Adipose tissue (tissue), 3 donors: Measurements from ENCODE around the gene ZFAND6. TPM values are rescaled to one million over a fixed set of nuclear protein-coding genes. Genes with fewer than 3 reads are reported as not detected.
"Not testable (repeated sequence)": the region's sequence is repeated elsewhere in the genome, so short reads cannot be mapped to it uniquely, and the experiment has no call there.

Experiments
- H3K27ac ChIP-seq: one replicate; pipeline ENCODE4 v1.5.1; 2013; ENCODE audit warnings: low read depth, low read length
- WGBS, 3 donors: extraction: QIAGEN DNeasy Blood & Tissue Kit; methylation state at CpG; one replicate each; pipeline ENCODE4 v1.1.7; 2013; 5-methylcytosine and 5-hydroxymethylcytosine counted together
- polyA plus RNA-seq, 3 donors: library from polyadenylated mRNA; stranded (reverse); fragments of 200-250 nt; gene quantifications; one replicate each; pipeline ENCODE4 v1.2.3, GENCODE V29; 2013
- donor health status: healthy with polysubstance abuse.
- donor health status: Bipolar disorder and iron deficiency.
- donor health status: healthy.

Gene ZFAND6
- polyA plus RNA-seq, 3 donors, result 31.0 to 97.4 (median 79.4) TPM

- no peak overlapping the region for H3K27ac ChIP-seq
- WGBS, 3 donors, result 83 to 92% (median 91%) methylated on average over 1 of the region's 1 CpG
Measured at GRCh38 chr15:80120636-80121035, 61.2 kb downstream of the ZFAND6 start.

GRCh38 chr15:80121546-80121945 is 62.1 kb downstream of the ZFAND6 start:
- H3K27ac ChIP-seq, result no peak overlapping the region
- WGBS, 3 donors, result 82 to 93% (median 93%) methylated on average over 4 of the region's 4 CpGs

- H3K27ac ChIP-seq, result no peak overlapping the region
- WGBS, 3 donors, result 80 to 95% (median 86%) methylated on average over 6 of the region's 6 CpGs
Measured at GRCh38 chr15:80123034-80123433, 63.6 kb downstream of the ZFAND6 start.

- H3K27ac ChIP-seq, result not testable (repeated sequence)
- WGBS, 3 donors, result 96 to 99% (median 97%) methylated on average over 6 of the region's 6 CpGs
Measured at GRCh38 chr15:80127253-80127652, 67.8 kb downstream of the ZFAND6 start.

- 57 to 85% (median 68%) methylated on average over 2 of the region's 2 CpGs for WGBS, 3 donors
- H3K27ac ChIP-seq, result no peak overlapping the region
Measured at GRCh38 chr15:80127911-80128310, 68.4 kb downstream of the ZFAND6 start.

- no peak overlapping the region for H3K27ac ChIP-seq
- 93 to 96% (median 95%) methylated on average over 3 of the region's 3 CpGs for WGBS, 3 donors
Measured at GRCh38 chr15:80132382-80132781, 72.9 kb downstream of the ZFAND6 start.

- H3K27ac ChIP-seq, result no peak overlapping the region
- 57 to 91% (median 82%) methylated on average over 3 of the region's 3 CpGs for WGBS, 3 donors
Measured at GRCh38 chr15:80136854-80137253, 77.4 kb downstream of the ZFAND6 start.

GRCh38 chr15:80138961-80139360 is 79.5 kb downstream of the ZFAND6 start:
- H3K27ac ChIP-seq, result no peak overlapping the region
- 82 to 91% (median 87%) methylated on average over 3 of the region's 3 CpGs for WGBS, 3 donors

GRCh38 chr15:80140909-80141308 is 81.4 kb downstream of the ZFAND6 start:
- no peak overlapping the region for H3K27ac ChIP-seq
- 87 to 92% (median 92%) methylated on average over 4 of the region's 4 CpGs for WGBS, 3 donors

- WGBS, 3 donors, result 88 to 94% (median 90%) methylated on average over 5 of the region's 5 CpGs
- H3K27ac ChIP-seq, result no peak overlapping the region
Measured at GRCh38 chr15:80141916-80142598, 82.6 kb downstream of the ZFAND6 start.

- WGBS, 3 donors, result 92 to 95% (median 94%) methylated on average over 5 of the region's 5 CpGs
- H3K27ac ChIP-seq, result no peak overlapping the region
Measured at GRCh38 chr15:80142646-80143045, 83.2 kb downstream of the ZFAND6 start.

- H3K27ac ChIP-seq, result no peak overlapping the region
- 75 to 78% (median 77%) methylated on average over 6 of the region's 6 CpGs for WGBS, 3 donors
Measured at GRCh38 chr15:80151148-80151547, 91.7 kb downstream of the ZFAND6 start.

GRCh38 chr15:80151576-80151975 is 92.1 kb downstream of the ZFAND6 start:
- no peak overlapping the region for H3K27ac ChIP-seq
- 50 to 67% (median 65%) methylated on average over 3 of the region's 3 CpGs for WGBS, 3 donors

- H3K27ac ChIP-seq, result no peak overlapping the region
- 1 to 3% (median 2%) methylated on average over 15 to 35 of the region's 41 CpGs for WGBS, 3 donors
Measured at GRCh38 chr15:80152180-80152895, 92.9 kb downstream of the ZFAND6 start.

GRCh38 chr15:80152896-80153876 is 93.7 kb downstream of the ZFAND6 start, which contains the start of gene FAH:
Gene FAH (plus strand): TSS chr15:80152999. CDS start chr15:80153055, 56 bp downstream.
- WGBS, 3 donors, result 2 to 3% (median 2%) methylated on average over 39 to 45 of the region's 45 CpGs
- no peak within 1 kb of the TSS for H3K27ac ChIP-seq

GRCh38 chr15:80153900-80154299 is 94.4 kb downstream of the ZFAND6 start:
- 41 to 84% (median 42%) methylated on average over 4 of the region's 4 CpGs for WGBS, 3 donors

GRCh38 chr15:80154336-80154735 is 94.9 kb downstream of the ZFAND6 start:
- H3K27ac ChIP-seq, result no peak overlapping the region
- 75 to 87% (median 78%) methylated on average over 6 of the region's 6 CpGs for WGBS, 3 donors

More at GRCh38 chr15:80153900-80154299, 94.4 kb downstream of the ZFAND6 start:
- no peak overlapping the region for H3K27ac ChIP-seq

- no peak overlapping the region for H3K27ac ChIP-seq
- WGBS, 3 donors, result 74 to 90% (median 77%) methylated on average over 5 of the region's 5 CpGs
Measured at GRCh38 chr15:80155001-80155377, 95.5 kb downstream of the ZFAND6 start.
